CD4-positive, alpha-beta memory T cell (primary cell): ENCODE measurements around the gene CDH18. TPM values are rescaled to one million over a fixed set of nuclear protein-coding genes. Genes with fewer than 3 reads are reported as not detected.

ENCODE experiments used
- CTCF ChIA-PET: fragments of 350-600 bp; sonication (Branson Sonifier 250); formaldehyde crosslinking; loops from one replicate; lab custom pipeline; 2021; ENCODE audit warnings: inconsistent platforms; ENCODE audit not compliant: partially characterized antibody; lab: Charles Lee
- POLR2A ChIA-PET: fragments of 350-600 bp; sonication (Branson Sonifier 250); formaldehyde crosslinking; loops from one replicate; lab custom pipeline; 2021; ENCODE audit not compliant: partially characterized antibody; lab: Charles Lee
- DNase-seq, 5 donors: peaks; one replicate each; pipeline versions ENCODE4 v3.0.0 to v3.0.0-alpha.2; 2020 to 2022; ENCODE audit warnings: mixed read lengths in 1 of 5
- H3K27ac ChIP-seq: one replicate; pipeline ENCODE4 v1.7.0; 2013; ENCODE audit warnings: low read depth, low read length
- H3K27me3 ChIP-seq: 2 replicates; pipeline ENCODE4 v1.7.0; 2013; ENCODE audit warnings: mild to moderate bottlenecking, low read length, moderate library complexity; ENCODE audit not compliant: insufficient read depth
- H3K36me3 ChIP-seq: 2 replicates; pipeline ENCODE4 v1.7.0; 2013; ENCODE audit warnings: mild to moderate bottlenecking, low read length, moderate library complexity; ENCODE audit not compliant: insufficient read depth
- H3K4me1 ChIP-seq: 2 replicates; pipeline ENCODE4 v1.7.0; 2013; ENCODE audit warnings: mild to moderate bottlenecking, low read length, moderate library complexity; ENCODE audit not compliant: insufficient read depth
- H3K4me3 ChIP-seq, 2 donors: one replicate each; pipeline ENCODE4 v1.7.0; 2013; ENCODE audit warnings: low read length in 2 of 2, mild to moderate bottlenecking in 1 of 2
- H3K9me3 ChIP-seq, 2 donors: one replicate each; pipeline ENCODE4 v1.7.0; 2013; ENCODE audit warnings: low read length in 2 of 2, control low read depth in 1 of 2; ENCODE audit not compliant: control insufficient read depth in 1 of 2
- H3K27ac Mint-ChIP-seq, 7 donors: one replicate each; pipeline ENCODE4 v1.8.0; 2020 to 2021; ENCODE audit warnings: mixed read lengths in 7 of 7, mild to moderate bottlenecking in 6 of 7, inconsistent platforms in 3 of 7, moderate library complexity in 3 of 7
- H3K27me3 Mint-ChIP-seq, 2 donors: one replicate each; pipeline ENCODE4 v1.8.0; 2020 to 2021; ENCODE audit warnings: mixed read lengths in 2 of 2
- H3K36me3 Mint-ChIP-seq, 2 donors: one replicate each; pipeline ENCODE4 v1.8.0; 2020 to 2021; ENCODE audit warnings: mixed read lengths in 2 of 2, inconsistent platforms in 1 of 2, mild to moderate bottlenecking in 1 of 2
- H3K4me1 Mint-ChIP-seq, 4 donors: one replicate each; pipeline ENCODE4 v1.8.0; 2020 to 2021; ENCODE audit warnings: mixed read lengths in 4 of 4, mild to moderate bottlenecking in 1 of 4
- H3K4me3 Mint-ChIP-seq, 8 donors: one replicate each; pipeline ENCODE4 v1.8.0; 2020 to 2021; ENCODE audit warnings: mixed read lengths in 8 of 8, mild to moderate bottlenecking in 7 of 8, moderate library complexity in 6 of 8, inconsistent platforms in 3 of 8
- H3K9me3 Mint-ChIP-seq, 8 donors: one replicate each; pipeline ENCODE4 v1.8.0; 2020 to 2021; ENCODE audit warnings: mixed read lengths in 8 of 8, mild to moderate bottlenecking in 5 of 8, inconsistent platforms in 3 of 8, moderate library complexity in 1 of 8
- intact Hi-C: fragments of 100-400 bp; cut with micrococcal nuclease; formaldehyde crosslinking; loops from one replicate; pipeline ENCODE4 v1.15.1; 2023
- polyA plus RNA-seq, 2 donors: library from polyadenylated mRNA; unstranded; fragments of 300-500 nt; fragmentation: Illumina TruSeq; gene quantifications; one replicate each; pipeline ENCODE4 v1.2.3, GENCODE V29; 2021
- total RNA-seq, 2 experiments: library from RNA; stranded (reverse); gene quantifications; one replicate each; pipeline ENCODE4 v1.2.3, GENCODE V29; 2021

The CDH18 gene
- total and polyA plus RNA-seq, 4 experiments from 2014 or later = not detected

DNA sequence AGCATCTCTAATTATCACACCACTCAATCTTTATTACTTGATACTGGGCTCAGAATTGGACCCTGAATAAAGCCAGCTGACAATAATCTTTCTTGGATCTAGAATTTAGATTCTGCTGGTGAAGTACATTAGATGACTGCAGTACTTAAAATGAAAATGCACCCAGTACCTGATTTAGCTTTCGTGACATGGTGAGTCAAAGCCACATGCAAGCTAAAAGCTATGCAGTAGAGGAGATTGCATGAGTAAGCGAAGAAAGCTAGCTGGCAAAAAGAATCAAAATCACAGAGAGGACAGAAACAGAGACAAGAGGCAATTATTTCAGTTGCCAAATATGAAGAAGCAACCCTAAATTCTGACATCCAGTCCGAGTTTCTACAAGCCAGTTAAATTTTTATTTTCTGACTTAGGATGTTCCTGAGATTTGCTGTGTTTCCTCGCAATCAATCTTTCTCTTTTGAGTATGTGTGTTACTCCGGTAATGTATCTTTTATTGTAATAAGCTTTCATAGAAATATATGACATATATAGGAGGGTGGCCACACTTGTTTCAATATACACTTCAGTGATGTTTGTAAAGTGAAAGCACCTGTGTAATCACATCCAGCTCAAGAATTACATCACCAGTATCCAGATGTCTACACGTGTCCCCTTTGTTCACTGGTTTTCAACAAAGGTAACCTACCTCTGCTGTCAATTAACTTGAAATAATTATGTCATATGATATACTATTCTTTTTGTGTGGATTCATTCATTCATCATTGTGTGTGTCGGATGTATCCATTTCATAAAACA lies 101.7 kb downstream of the CDH18 start:
- H3K27ac Mint-ChIP-seq = no peak overlapping the region
- Histone ChIP-seq H3K4me1 (no peaks in the 10 kb centered on the region), H3K27me3 (no peaks in the 10 kb centered on the region), H3K27ac (no peak overlapping the region), H3K36me3 (no peaks in the 10 kb centered on the region), H3K4me3 (no peak overlapping the region), H3K9me3 (no peaks in the 10 kb centered on the region)
- POLR2A ChIA-PET = no interaction called here
- peaks cover 0 to 8% (median 2%) of the 10 kb centered on the region in 8 donors for H3K9me3 Mint-ChIP-seq
- H3K27me3 Mint-ChIP-seq = no peaks in the 10 kb centered on the region
- no peaks in the 10 kb centered on the region for H3K4me1 Mint-ChIP-seq
- CTCF ChIA-PET = no interaction called here
- no peak overlapping the region for H3K4me3 Mint-ChIP-seq
- no peak for DNase-seq
- intact Hi-C loops = no loop called here
- no peaks in the 10 kb centered on the region for H3K36me3 Mint-ChIP-seq

DNA sequence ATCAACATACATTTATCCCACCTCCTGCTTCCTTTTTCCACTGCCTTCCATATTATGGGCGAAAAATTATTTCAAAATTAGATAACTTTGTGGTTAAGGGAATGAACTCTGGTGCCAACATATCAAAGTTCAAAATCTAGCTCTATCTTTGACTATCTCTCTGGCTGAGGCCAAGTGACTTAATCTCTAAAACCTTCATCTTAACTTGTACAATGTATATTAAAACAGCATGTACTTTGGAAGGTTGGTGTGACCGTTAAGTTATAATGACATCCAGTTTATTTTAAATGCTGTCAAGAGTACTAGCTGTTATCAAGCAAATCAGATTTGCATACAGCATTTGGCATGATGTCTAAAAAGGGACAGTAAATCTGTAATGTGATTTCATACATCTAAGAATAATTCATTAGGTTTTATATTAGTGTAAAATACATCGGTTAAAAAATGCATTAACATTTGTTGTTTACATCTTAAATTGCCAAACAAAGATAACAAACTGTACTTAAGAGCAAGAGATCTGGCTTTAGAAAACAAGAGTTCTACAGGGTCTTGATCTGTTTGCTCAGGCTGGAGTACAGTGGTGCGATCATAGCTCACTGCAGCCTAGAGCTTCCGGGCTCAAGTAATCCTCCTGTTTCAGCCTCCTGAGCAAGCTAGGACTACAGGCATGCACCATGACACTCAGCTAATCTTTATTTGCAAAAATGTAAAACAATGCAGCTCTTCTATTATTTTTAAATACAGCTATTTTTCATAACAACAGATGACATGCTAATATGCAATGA lies 102.8 kb downstream of the CDH18 start:
- intact Hi-C loops = no loop called here
- Histone ChIP-seq H3K27me3 (no peaks in the 10 kb centered on the region), H3K9me3 (no peaks in the 10 kb centered on the region), H3K27ac (no peak overlapping the region), H3K36me3 (no peaks in the 10 kb centered on the region), H3K4me3 (no peak overlapping the region), H3K4me1 (no peaks in the 10 kb centered on the region)
- H3K9me3 Mint-ChIP-seq = peaks cover 0 to 6% (median 1%) of the 10 kb centered on the region in 8 donors
- H3K27me3 Mint-ChIP-seq = no peaks in the 10 kb centered on the region
- DNase-seq = no peak
- no peaks in the 10 kb centered on the region for H3K36me3 Mint-ChIP-seq
- CTCF ChIA-PET = no interaction called here
- POLR2A ChIA-PET = no interaction called here
- H3K27ac Mint-ChIP-seq = no peak overlapping the region
- H3K4me1 Mint-ChIP-seq = no peaks in the 10 kb centered on the region
- H3K4me3 Mint-ChIP-seq = no peak overlapping the region

GRCh38 chr5:19880859-19881436 lies 107.1 kb downstream of the CDH18 start:
- Histone ChIP-seq H3K4me1 (no peaks in the 10 kb centered on the region), H3K4me3 (no peak overlapping the region), H3K36me3 (no peaks in the 10 kb centered on the region), H3K9me3 (no peaks in the 10 kb centered on the region), H3K27me3 (no peaks in the 10 kb centered on the region), H3K27ac (no peak overlapping the region)
- Mint-ChIP-seq H3K9me3 (peaks cover 0 to 8% (median 0%) of the 10 kb centered on the region in 8 donors), H3K4me1 (no peaks in the 10 kb centered on the region), H3K27me3 (no peaks in the 10 kb centered on the region), H3K36me3 (no peaks in the 10 kb centered on the region), H3K27ac (no peak overlapping the region), H3K4me3 (no peak overlapping the region)
- no peak for DNase-seq
- ChIA-PET CTCF (no interaction called here), POLR2A (no interaction called here)
- intact Hi-C loops = no loop called here

DNA sequence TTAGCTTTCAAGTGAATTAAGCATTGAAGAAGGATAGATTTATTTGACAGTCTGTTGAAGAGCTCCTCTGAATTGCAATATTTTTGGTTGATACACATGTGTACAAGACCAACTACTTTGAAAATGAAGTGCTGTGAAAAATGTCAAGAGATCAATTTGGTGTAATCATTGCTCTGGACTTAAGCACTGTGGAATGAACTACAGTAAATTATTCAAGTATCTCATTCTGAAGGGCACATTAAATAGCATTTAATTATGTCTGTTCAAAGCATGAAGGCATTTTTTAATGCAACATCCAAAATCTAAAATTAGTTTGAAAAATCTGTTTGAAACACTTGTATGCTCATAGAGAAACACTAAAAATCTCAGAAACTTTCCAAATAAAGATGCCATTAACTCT lies 107.5 kb downstream of the CDH18 start:
- Histone ChIP-seq H3K9me3 (no peaks in the 10 kb centered on the region), H3K27ac (no peak overlapping the region), H3K27me3 (no peaks in the 10 kb centered on the region), H3K36me3 (no peaks in the 10 kb centered on the region), H3K4me1 (no peaks in the 10 kb centered on the region), H3K4me3 (no peak overlapping the region)
- no peaks in the 10 kb centered on the region for H3K4me1 Mint-ChIP-seq
- intact Hi-C loops = no loop called here
- ChIA-PET CTCF (no interaction called here), POLR2A (no interaction called here)
- H3K27me3 Mint-ChIP-seq = no peaks in the 10 kb centered on the region
- no peak overlapping the region for H3K4me3 Mint-ChIP-seq
- H3K36me3 Mint-ChIP-seq = no peaks in the 10 kb centered on the region
- H3K27ac Mint-ChIP-seq = no peak overlapping the region
- peaks cover 0 to 8% (median 0%) of the 10 kb centered on the region in 8 donors for H3K9me3 Mint-ChIP-seq
- DNase-seq = no peak

DNA sequence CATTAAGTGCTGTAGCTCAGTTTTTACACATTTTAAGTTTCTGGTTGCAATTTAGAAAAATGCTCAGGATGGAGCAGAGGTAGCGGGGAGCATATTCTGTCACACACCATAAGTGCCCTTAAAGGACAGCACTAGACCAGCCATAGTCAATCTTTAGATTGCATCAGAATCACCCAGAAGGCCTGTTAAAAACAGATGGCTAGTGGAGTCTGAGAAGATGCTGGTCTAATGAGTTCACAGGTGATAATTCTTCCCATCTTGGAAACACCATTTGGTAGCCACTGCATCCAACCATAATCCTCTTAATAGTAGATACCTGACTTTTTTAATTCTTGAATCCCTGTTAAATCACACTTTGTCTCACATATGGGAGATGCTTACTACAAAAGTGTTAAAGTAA lies 113.2 kb downstream of the CDH18 start:
- Mint-ChIP-seq H3K4me1 (no peaks in the 10 kb centered on the region), H3K9me3 (peaks cover 3 to 15% (median 6%) of the 10 kb centered on the region in 8 donors), H3K4me3 (no peak overlapping the region), H3K27me3 (no peaks in the 10 kb centered on the region), H3K27ac (no peak overlapping the region), H3K36me3 (no peaks in the 10 kb centered on the region)
- intact Hi-C loops = no loop called here
- CTCF ChIA-PET = no interaction called here
- no peaks in the 10 kb centered on the region for H3K4me1 ChIP-seq
- H3K27me3 ChIP-seq = no peaks in the 10 kb centered on the region
- POLR2A ChIA-PET = no interaction called here
- H3K27ac ChIP-seq = no peak overlapping the region
- H3K9me3 ChIP-seq = no peaks in the 10 kb centered on the region
- no peak overlapping the region for H3K4me3 ChIP-seq
- no peak for DNase-seq
- H3K36me3 ChIP-seq = no peaks in the 10 kb centered on the region

DNA sequence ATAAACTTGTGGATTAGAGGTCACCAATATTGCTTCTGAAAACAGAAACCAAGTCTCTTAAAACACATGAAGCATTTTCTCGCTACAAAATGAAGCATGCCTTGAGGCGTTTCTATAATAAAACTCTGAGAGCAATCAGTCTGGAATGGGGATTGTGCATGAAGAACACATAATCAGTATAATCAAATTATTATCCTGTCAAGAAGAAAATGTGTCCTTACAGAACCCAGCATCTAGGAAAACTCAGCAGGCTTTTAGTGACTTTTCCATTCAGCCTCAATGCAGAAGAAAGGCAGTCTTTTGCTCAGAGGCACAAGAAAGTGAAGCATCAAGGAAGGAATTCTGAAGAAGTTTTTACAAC lies 121.9 kb downstream of the CDH18 start:
- POLR2A ChIA-PET = no interaction called here
- no peak overlapping the region for H3K27ac ChIP-seq
- intact Hi-C loops = no loop called here
- Mint-ChIP-seq H3K4me1 (no peaks in the 10 kb centered on the region), H3K36me3 (no peaks in the 10 kb centered on the region), H3K27me3 (no peaks in the 10 kb centered on the region), H3K27ac (no peak overlapping the region), H3K4me3 (no peak overlapping the region), H3K9me3 (peaks cover 9 to 29% (median 19%) of the 10 kb centered on the region in 8 donors)
- H3K9me3 ChIP-seq = peaks cover 0 to 3% of the 10 kb centered on the region in 2 donors
- no peaks in the 10 kb centered on the region for H3K36me3 ChIP-seq
- no peak for DNase-seq
- no peaks in the 10 kb centered on the region for H3K4me1 ChIP-seq
- CTCF ChIA-PET = no interaction called here
- no peaks in the 10 kb centered on the region for H3K27me3 ChIP-seq
- H3K4me3 ChIP-seq = no peak overlapping the region

DNA sequence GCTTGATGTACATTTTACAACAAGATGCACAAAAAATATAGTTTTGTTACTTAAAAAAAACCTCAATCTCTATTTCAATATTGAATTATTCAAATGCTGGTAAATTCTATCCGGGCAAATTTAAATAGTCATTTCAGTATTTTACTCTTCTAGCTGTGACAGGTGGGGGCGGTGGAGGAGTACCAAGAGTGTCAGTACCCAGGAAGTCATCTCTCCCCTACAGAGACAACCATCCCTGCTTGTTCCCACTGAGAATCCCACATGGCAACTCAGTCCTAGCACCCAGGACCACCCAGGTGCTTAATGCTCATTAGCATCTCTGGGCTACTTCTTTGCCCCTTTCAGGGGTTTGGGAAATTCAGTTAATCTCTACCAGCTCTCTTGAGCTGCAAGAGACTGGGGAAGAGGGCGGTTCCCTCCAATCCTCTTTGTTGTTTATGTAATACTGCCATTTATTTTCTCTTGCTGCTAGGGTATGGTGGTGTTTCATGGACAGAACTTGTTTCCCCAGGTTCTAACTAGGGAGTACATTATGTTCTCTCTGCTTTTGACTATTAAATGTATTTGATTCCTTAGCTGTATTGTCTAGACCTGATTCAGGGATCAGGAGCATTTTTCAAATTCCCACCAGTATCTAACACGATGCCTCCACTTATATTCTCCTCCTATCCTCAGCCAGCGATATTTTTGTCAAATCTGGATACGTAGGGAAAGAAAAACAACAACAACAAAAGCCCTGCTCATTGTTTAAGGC lies 122.5 kb downstream of the CDH18 start:
- Histone ChIP-seq H3K27ac (no peak overlapping the region), H3K4me1 (no peaks in the 10 kb centered on the region), H3K36me3 (no peaks in the 10 kb centered on the region), H3K9me3 (peaks cover 0 to 3% of the 10 kb centered on the region in 2 donors), H3K4me3 (no peak overlapping the region), H3K27me3 (no peaks in the 10 kb centered on the region)
- DNase-seq = no peak
- H3K4me1 Mint-ChIP-seq = no peaks in the 10 kb centered on the region
- H3K9me3 Mint-ChIP-seq = peaks cover 9 to 29% (median 19%) of the 10 kb centered on the region in 8 donors
- intact Hi-C loops = no loop called here
- no peaks in the 10 kb centered on the region for H3K27me3 Mint-ChIP-seq
- ChIA-PET POLR2A (no interaction called here), CTCF (no interaction called here)
- no peaks in the 10 kb centered on the region for H3K36me3 Mint-ChIP-seq
- H3K27ac Mint-ChIP-seq = no peak overlapping the region
- H3K4me3 Mint-ChIP-seq = no peak overlapping the region
